ENCODE measurements around the gene RNF167.

The RNF167 gene
- total RNA-seq: 60.8 to 87.4 (median 70.2) reads per million in 9 experiments

- peak; percentile 84 for ATAC-seq (replicated peaks)
- H3K27me3 Mint-ChIP-seq: no peaks in the 10 kb centered on the region
- H3K27ac Mint-ChIP-seq: peak within 1 kb of the TSS; percentile 93
- peak; percentile 93 to 98 (median 95) for DNase-seq
- H3K9me3 Mint-ChIP-seq: no peaks in the 10 kb centered on the region
- H3K4me3 Mint-ChIP-seq: peak within 1 kb of the TSS; percentile 94
- peaks cover 57 to 58% of the 10 kb centered on the region in 2 donors for H3K4me1 Mint-ChIP-seq (ENCODE audit: low read depth in 2 of 2)
- peaks cover 51% of the 10 kb centered on the region for H3K36me3 Mint-ChIP-seq (ENCODE audit: insufficient read depth)
These were observed at the start of gene RNF167, which contains the start of gene SLC25A11 for GRCh38 chr17:4939796-4940554. Gene RNF167, plus strand, starts transcription at chr17:4940268. Its CDS starts 642 bp downstream, at chr17:4940910. Gene SLC25A11, minus strand, starts transcription at chr17:4940046. Its CDS starts 136 bp downstream, at chr17:4939910.

- ATAC-seq (replicated peaks) (no peak), DNase-seq (no peak)
- Mint-ChIP-seq H3K4me3 (no peak overlapping the region), H3K4me1 (ENCODE audit: low read depth in 2 of 2) (no peaks in the 10 kb centered on the region), H3K27me3 (no peaks in the 10 kb centered on the region), H3K36me3 (ENCODE audit: insufficient read depth) (peaks cover 63% of the 10 kb centered on the region), H3K9me3 (no peaks in the 10 kb centered on the region), H3K27ac (no peak overlapping the region)
These were observed 48.4 kb upstream of the RNF167 start for GRCh38 chr17:4891411-4892410.

GRCh38 chr17:4892499-4893221 is 47.4 kb upstream of the RNF167 start:
- H3K36me3 Mint-ChIP-seq (ENCODE audit: insufficient read depth): peaks cover 54% of the 10 kb centered on the region

GRCh38 chr17:4893272-4893671 is 46.8 kb upstream of the RNF167 start:
- ATAC-seq (replicated peaks) (no peak), DNase-seq (no peak)
- Mint-ChIP-seq H3K9me3 (no peaks in the 10 kb centered on the region), H3K27ac (no peak overlapping the region), H3K36me3 (ENCODE audit: insufficient read depth) (peaks cover 49% of the 10 kb centered on the region), H3K4me3 (no peak overlapping the region), H3K4me1 (ENCODE audit: low read depth in 2 of 2) (peaks cover under 1 to 2% of the 10 kb centered on the region in 2 donors), H3K27me3 (no peaks in the 10 kb centered on the region)

More at GRCh38 chr17:4892499-4893221, 47.4 kb upstream of the RNF167 start:
- no peaks in the 10 kb centered on the region for H3K9me3 Mint-ChIP-seq
- DNase-seq: no peak
- H3K27ac Mint-ChIP-seq: peak overlapping the region in 1 of 2 donors; percentile 4
- H3K4me3 Mint-ChIP-seq: no peak overlapping the region
- no peaks in the 10 kb centered on the region for H3K27me3 Mint-ChIP-seq
- no peak for ATAC-seq (replicated peaks)
- H3K4me1 Mint-ChIP-seq (ENCODE audit: low read depth in 2 of 2): no peaks in the 10 kb centered on the region

GRCh38 chr17:4893721-4894560 is 46.1 kb upstream of the RNF167 start:
- H3K36me3 Mint-ChIP-seq (ENCODE audit: insufficient read depth): peaks cover 46% of the 10 kb centered on the region
- no peak for ATAC-seq (replicated peaks)
- no peak for DNase-seq
- H3K9me3 Mint-ChIP-seq: no peaks in the 10 kb centered on the region
- peak overlapping the region in 1 of 2 donors; percentile 41 for H3K27ac Mint-ChIP-seq
- H3K27me3 Mint-ChIP-seq: no peaks in the 10 kb centered on the region
- H3K4me3 Mint-ChIP-seq: no peak overlapping the region
- H3K4me1 Mint-ChIP-seq (ENCODE audit: low read depth in 2 of 2): peaks cover 4 to 5% of the 10 kb centered on the region in 2 donors

- Mint-ChIP-seq H3K27me3 (no peaks in the 10 kb centered on the region), H3K27ac (peak overlapping the region in 1 of 2 donors; percentile 57), H3K9me3 (no peaks in the 10 kb centered on the region), H3K4me1 (ENCODE audit: low read depth in 2 of 2) (peaks cover 13% of the 10 kb centered on the region in 2 donors), H3K4me3 (no peak overlapping the region), H3K36me3 (ENCODE audit: insufficient read depth) (peaks cover 50% of the 10 kb centered on the region)
- ATAC-seq (replicated peaks) (no peak), DNase-seq (no peak)
These were observed 44.9 kb upstream of the RNF167 start for GRCh38 chr17:4895121-4895520.

- Mint-ChIP-seq H3K36me3 (ENCODE audit: insufficient read depth) (peaks cover 51% of the 10 kb centered on the region), H3K4me1 (ENCODE audit: low read depth in 2 of 2) (peaks cover 16 to 17% of the 10 kb centered on the region in 2 donors), H3K9me3 (no peaks in the 10 kb centered on the region), H3K27me3 (no peaks in the 10 kb centered on the region), H3K27ac (peak overlapping the region in 1 of 2 donors; percentile 57), H3K4me3 (no peak overlapping the region)
- DNase-seq: no peak
- no peak for ATAC-seq (replicated peaks)
These were observed 44.3 kb upstream of the RNF167 start for GRCh38 chr17:4895657-4896331.

- Mint-ChIP-seq H3K36me3 (ENCODE audit: insufficient read depth) (peaks cover 55% of the 10 kb centered on the region), H3K9me3 (no peaks in the 10 kb centered on the region), H3K27me3 (no peaks in the 10 kb centered on the region), H3K4me1 (ENCODE audit: low read depth in 2 of 2) (peaks cover 19 to 20% of the 10 kb centered on the region in 2 donors), H3K27ac (peak overlapping the region in 1 of 2 donors; percentile 44), H3K4me3 (no peak overlapping the region)
- ATAC-seq (replicated peaks) (no peak), DNase-seq (no peak)
These were observed 43.5 kb upstream of the RNF167 start for GRCh38 chr17:4896332-4897197.

GRCh38 chr17:4897198-4897687 is 42.8 kb upstream of the RNF167 start:
- Mint-ChIP-seq H3K9me3 (no peaks in the 10 kb centered on the region), H3K36me3 (ENCODE audit: insufficient read depth) (peaks cover 61% of the 10 kb centered on the region), H3K27ac (peak overlapping the region; percentile 44 to 57), H3K4me3 (no peak overlapping the region), H3K4me1 (ENCODE audit: low read depth in 2 of 2) (peaks cover 21 to 22% of the 10 kb centered on the region in 2 donors), H3K27me3 (no peaks in the 10 kb centered on the region)
- ATAC-seq (replicated peaks) (no peak), DNase-seq (no peak)

GRCh38 chr17:4897785-4898184 is 42.3 kb upstream of the RNF167 start:
- Mint-ChIP-seq H3K27ac (peak overlapping the region in 1 of 2 donors; percentile 82), H3K36me3 (ENCODE audit: insufficient read depth) (peaks cover 67% of the 10 kb centered on the region), H3K9me3 (no peaks in the 10 kb centered on the region)

GRCh38 chr17:4898351-4898750 is 41.7 kb upstream of the RNF167 start:
- H3K4me3 Mint-ChIP-seq: peak overlapping the region; percentile 74 to 86
- ATAC-seq (replicated peaks) (no peak), DNase-seq (no peak)
- no peaks in the 10 kb centered on the region for H3K27me3 Mint-ChIP-seq
- peaks cover 33% of the 10 kb centered on the region in 2 donors for H3K4me1 Mint-ChIP-seq (ENCODE audit: low read depth in 2 of 2)
- H3K27ac Mint-ChIP-seq: peak overlapping the region in 1 of 2 donors; percentile 82
- H3K36me3 Mint-ChIP-seq (ENCODE audit: insufficient read depth): peaks cover 67% of the 10 kb centered on the region
- H3K9me3 Mint-ChIP-seq: no peaks in the 10 kb centered on the region

More at GRCh38 chr17:4897785-4898184, 42.3 kb upstream of the RNF167 start:
- Mint-ChIP-seq H3K4me1 (ENCODE audit: low read depth in 2 of 2) (peaks cover 27% of the 10 kb centered on the region in 2 donors), H3K4me3 (peak overlapping the region; percentile 74 to 86), H3K27me3 (no peaks in the 10 kb centered on the region)
- DNase-seq: no peak
- ATAC-seq (replicated peaks): no peak

Data from effector memory CD8-positive, alpha-beta T cell (primary cell).